WERI-Rb-1 (cell line): ENCODE measurements around the gene GMDS.

Source experiments
- DNase-seq: peaks from one replicate; pipeline ENCODE4 v3.0.0-alpha.2; 2020
- H3K27ac ChIP-seq: fragments of 250-450 bp; sonication (Bioruptor Pico); 2 replicates; pipeline ENCODE4 v1.5.1; 2020; ENCODE audit warnings: mild to moderate bottlenecking, moderate library complexity
- H3K27me3 ChIP-seq: fragments of 250-450 bp; sonication (Bioruptor Pico); 2 replicates; pipeline ENCODE4 v1.5.1; 2021; ENCODE audit warnings: mild to moderate bottlenecking, low read depth, moderate library complexity; ENCODE audit not compliant: insufficient read depth, severe bottlenecking
- H3K36me3 ChIP-seq: fragments of 250-450 bp; sonication (Bioruptor Pico); 2 replicates; pipeline ENCODE4 v1.5.1; 2020; ENCODE audit warnings: mild to moderate bottlenecking, moderate library complexity
- H3K4me3 ChIP-seq: 2 replicates; pipeline ENCODE4 v1.5.1; 2011; ENCODE audit warnings: low read depth, mild to moderate bottlenecking, control low read depth, low read length
- H3K9me3 ChIP-seq: fragments of 250-450 bp; sonication (Bioruptor Pico); 2 replicates; pipeline ENCODE4 v1.5.1; 2021; ENCODE audit warnings: mild to moderate bottlenecking, moderate library complexity; ENCODE audit not compliant: severe bottlenecking
- CTCF ChIP-seq: IDR thresholded peaks from 2 replicates; pipeline ENCODE4 v1.5.1; 2011; ENCODE audit warnings: low read depth, mild to moderate bottlenecking, control low read depth, inconsistent platforms, low read length

The GMDS gene

GRCh38 chr6:1786455-1787453, 458.7 kb downstream of the GMDS start:
- Histone ChIP-seq H3K27ac (no peak overlapping the region), H3K4me3 (no peak overlapping the region), H3K36me3 (no peaks in the 10 kb centered on the region), H3K9me3 (no peaks in the 10 kb centered on the region), H3K27me3 (no peaks in the 10 kb centered on the region)
- no peak for DNase-seq
- no peak for TF ChIP-seq CTCF

- Histone ChIP-seq H3K9me3 (no peaks in the 10 kb centered on the region), H3K36me3 (no peaks in the 10 kb centered on the region), H3K27ac (no peak overlapping the region), H3K27me3 (no peaks in the 10 kb centered on the region), H3K4me3 (no peak overlapping the region)
- DNase-seq = no peak
- TF ChIP-seq CTCF = no peak
Measured at GRCh38 chr6:1784422-1784884, 461.0 kb downstream of the GMDS start.

GRCh38 chr6:1781817-1782184, 463.6 kb downstream of the GMDS start:
- no peak for TF ChIP-seq CTCF
- no peak overlapping the region for H3K27ac ChIP-seq
- no peaks in the 10 kb centered on the region for H3K27me3 ChIP-seq
- no peaks in the 10 kb centered on the region for H3K36me3 ChIP-seq
- H3K4me3 ChIP-seq = no peak overlapping the region
- H3K9me3 ChIP-seq = no peaks in the 10 kb centered on the region
- no peak for DNase-seq

GRCh38 chr6:1781152-1781816, 464.1 kb downstream of the GMDS start:
- H3K27me3 ChIP-seq = no peaks in the 10 kb centered on the region

GRCh38 chr6:1780251-1780867, 465.0 kb downstream of the GMDS start:
- no peaks in the 10 kb centered on the region for H3K9me3 ChIP-seq

More at GRCh38 chr6:1781152-1781816, 464.1 kb downstream of the GMDS start:
- H3K27ac ChIP-seq = no peak overlapping the region
- TF ChIP-seq CTCF = no peak
- DNase-seq = no peak
- H3K9me3 ChIP-seq = no peaks in the 10 kb centered on the region
- H3K36me3 ChIP-seq = no peaks in the 10 kb centered on the region
- no peak overlapping the region for H3K4me3 ChIP-seq

More at GRCh38 chr6:1780251-1780867, 465.0 kb downstream of the GMDS start:
- Histone ChIP-seq H3K4me3 (no peak overlapping the region), H3K27me3 (no peaks in the 10 kb centered on the region), H3K27ac (no peak overlapping the region), H3K36me3 (no peaks in the 10 kb centered on the region)
- DNase-seq = no peak
- TF ChIP-seq CTCF = no peak
